HL-60 (cell line): ENCODE data around the gene AZIN2.

ENCODE experiments used
- DNase-seq, 2 experiments: peaks; one replicate each; pipeline ENCODE4 v3.0.0-alpha.2; 2010 to 2020; ENCODE audit warnings: low read depth in 1 of 2, low spot score in 1 of 2
- H3K27ac ChIP-seq: fragments of 250-450 bp; sonication (Bioruptor Pico); replicated peaks from 2 replicates; pipeline ENCODE4 v1.5.1; 2020; ENCODE audit warnings: mild to moderate bottlenecking, moderate library complexity
- H3K27me3 ChIP-seq: fragments of 250-450 bp; sonication (Bioruptor Pico); 2 replicates; pipeline ENCODE4 v1.5.1; 2021; ENCODE audit warnings: mild to moderate bottlenecking, moderate library complexity; ENCODE audit not compliant: insufficient read depth, poor library complexity, severe bottlenecking
- H3K4me3 ChIP-seq: replicated peaks from 2 replicates; pipeline ENCODE4 v1.5.1; 2011; ENCODE audit warnings: mild to moderate bottlenecking, control low read depth, low read length; ENCODE audit not compliant: insufficient read depth
- CTCF ChIP-seq: IDR thresholded peaks from one replicate; pipeline ENCODE4 v1.5.1; 2011; ENCODE audit warnings: low read length, control low read depth, inconsistent platforms; ENCODE audit not compliant: insufficient read depth
- GABPA ChIP-seq: IDR thresholded peaks from 2 replicates; pipeline ENCODE4 v1.6.1; 2012; ENCODE audit warnings: low read depth
- POLR2AphosphoS5 ChIP-seq: IDR thresholded peaks from 2 replicates; pipeline ENCODE4 v1.6.1; 2012; ENCODE audit warnings: low read depth
- REST ChIP-seq: IDR thresholded peaks from 2 replicates; pipeline ENCODE4 v1.6.1; 2012; ENCODE audit warnings: low read depth; ENCODE audit not compliant: insufficient replicate concordance
- SPI1 ChIP-seq: IDR thresholded peaks from 2 replicates; pipeline ENCODE4 v1.6.1; 2012; ENCODE audit warnings: low read depth, mild to moderate bottlenecking, borderline replicate concordance

The AZIN2 gene

GRCh38 chr1:33070628-33071027 is 10.3 kb upstream of the AZIN2 start:
- Histone ChIP-seq H3K27me3 (no peaks in the 10 kb centered on the region), H3K27ac (no peak overlapping the region), H3K4me3 (no peak overlapping the region)
- TF ChIP-seq GABPA (no peak), CTCF (no peak)
- DNase-seq: no peak

GRCh38 chr1:33072707-33073106 is 8.2 kb upstream of the AZIN2 start:
- H3K27me3 ChIP-seq: no peaks in the 10 kb centered on the region
- no peak overlapping the region for H3K27ac ChIP-seq
- no peak for DNase-seq
- TF ChIP-seq POLR2AphosphoS5 (no peak), REST (no peak), GABPA (no peak), SPI1 (no peak), CTCF (no peak)
- H3K4me3 ChIP-seq: no peak overlapping the region

DNA sequence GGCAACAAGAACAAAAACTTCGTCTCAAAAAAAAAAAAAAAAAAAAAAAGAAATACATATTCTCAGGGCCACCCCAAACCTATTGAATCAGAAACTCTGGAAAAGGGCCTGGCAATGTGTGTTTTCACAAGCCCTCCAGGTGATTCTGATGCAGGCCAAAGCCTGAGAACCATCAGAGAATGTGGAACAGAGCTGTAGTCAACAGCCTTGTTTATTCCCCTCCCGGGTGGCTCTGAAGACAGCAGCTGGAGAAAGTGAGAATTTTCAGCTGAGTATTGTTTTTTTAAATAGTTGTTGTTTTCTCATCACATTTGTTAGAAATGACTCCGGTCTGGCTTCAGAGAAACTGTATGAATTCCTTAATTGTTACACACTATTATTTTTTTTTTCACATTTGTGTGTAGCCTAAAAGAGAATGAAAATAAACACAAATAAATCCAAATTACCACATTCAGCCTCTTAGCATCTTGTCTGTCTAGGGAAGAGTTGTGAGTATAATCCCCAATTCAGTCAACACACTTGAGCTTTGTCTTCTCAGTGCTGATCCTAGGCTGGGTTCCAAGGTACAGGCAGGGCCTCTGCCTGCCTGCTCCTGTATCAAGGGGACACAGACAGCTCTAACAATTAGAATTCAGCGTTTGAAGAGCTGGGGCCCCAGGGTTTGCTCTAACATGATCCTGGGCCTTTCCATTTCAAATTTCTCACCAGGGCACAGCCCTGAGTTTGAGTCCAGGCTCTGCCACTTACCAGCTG is 6.6 kb upstream of the AZIN2 start:
- DNase-seq: no peak
- TF ChIP-seq SPI1: no peak
- TF ChIP-seq GABPA: no peak
- no peak overlapping the region for H3K27ac ChIP-seq

GRCh38 chr1:33078030-33078591 is 2.8 kb upstream of the AZIN2 start:
- Histone ChIP-seq H3K27ac (no peak overlapping the region), H3K27me3 (peaks cover 18% of the 10 kb centered on the region), H3K4me3 (no peak overlapping the region)
- no peak for DNase-seq
- TF ChIP-seq SPI1 (no peak), POLR2AphosphoS5 (no peak), GABPA (no peak), CTCF (no peak), REST (no peak)

More for the DNA sequence above, 6.6 kb upstream of the AZIN2 start:
- Histone ChIP-seq H3K4me3 (no peak overlapping the region), H3K27me3 (no peaks in the 10 kb centered on the region)
